ENCODE measurements around the gene OR10G6.

- TF ChIP-seq, protein P1, sequence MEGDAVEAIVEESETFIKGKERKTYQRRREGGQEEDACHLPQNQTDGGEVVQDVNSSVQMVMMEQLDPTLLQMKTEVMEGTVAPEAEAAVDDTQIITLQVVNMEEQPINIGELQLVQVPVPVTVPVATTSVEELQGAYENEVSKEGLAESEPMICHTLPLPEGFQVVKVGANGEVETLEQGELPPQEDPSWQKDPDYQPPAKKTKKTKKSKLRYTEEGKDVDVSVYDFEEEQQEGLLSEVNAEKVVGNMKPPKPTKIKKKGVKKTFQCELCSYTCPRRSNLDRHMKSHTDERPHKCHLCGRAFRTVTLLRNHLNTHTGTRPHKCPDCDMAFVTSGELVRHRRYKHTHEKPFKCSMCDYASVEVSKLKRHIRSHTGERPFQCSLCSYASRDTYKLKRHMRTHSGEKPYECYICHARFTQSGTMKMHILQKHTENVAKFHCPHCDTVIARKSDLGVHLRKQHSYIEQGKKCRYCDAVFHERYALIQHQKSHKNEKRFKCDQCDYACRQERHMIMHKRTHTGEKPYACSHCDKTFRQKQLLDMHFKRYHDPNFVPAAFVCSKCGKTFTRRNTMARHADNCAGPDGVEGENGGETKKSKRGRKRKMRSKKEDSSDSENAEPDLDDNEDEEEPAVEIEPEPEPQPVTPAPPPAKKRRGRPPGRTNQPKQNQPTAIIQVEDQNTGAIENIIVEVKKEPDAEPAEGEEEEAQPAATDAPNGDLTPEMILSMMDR (IDR thresholded peaks at IDR 0.05) = no peak
- TF ChIP-seq POLR2A (IDR thresholded peaks at IDR 0.05) = no peak
Measured at GRCh38 chr11:123956752-123957151, 38.2 kb downstream of the OR10G6 start.
